H9 (cell line): Measurements from ENCODE around the gene TRABD2B. TPM values are rescaled to one million over a fixed set of nuclear protein-coding genes. Genes with fewer than 3 reads are reported as not detected.
A peak's percentile ranks its signal among the peaks of the same experiment; 100 is the strongest.

Experiments used
- DNase-seq: peaks from one replicate; pipeline ENCODE4 v3.0.0-alpha.2; 2017
- H2AFZ ChIP-seq: one replicate; pipeline ENCODE4 v1.6.1; 2013; ENCODE audit warnings: mild to moderate bottlenecking, low read length, control low read depth, moderate library complexity
- H2AK5ac ChIP-seq: 2 replicates; pipeline ENCODE4 v1.6.1; 2013; ENCODE audit warnings: low read length, control low read depth, mixed read lengths; ENCODE audit not compliant: insufficient read length
- H2BK120ac ChIP-seq: one replicate; pipeline ENCODE4 v1.6.1; 2013; ENCODE audit warnings: low read depth, mild to moderate bottlenecking, low read length, control low read depth, inconsistent platforms; ENCODE audit not compliant: poor library complexity, severe bottlenecking
- H2BK12ac ChIP-seq: 2 replicates; pipeline ENCODE4 v1.6.1; 2013; ENCODE audit warnings: low read length, control low read depth, mixed read lengths, low read depth; ENCODE audit not compliant: insufficient read length
- H2BK15ac ChIP-seq: 2 replicates; pipeline ENCODE4 v1.6.1; 2013; ENCODE audit warnings: low read depth, low read length, control low read depth
- H2BK20ac ChIP-seq: one replicate; pipeline ENCODE4 v1.6.1; 2013; ENCODE audit warnings: low read depth, mild to moderate bottlenecking, low read length, control low read depth, inconsistent platforms; ENCODE audit not compliant: poor library complexity, severe bottlenecking
- H2BK5ac ChIP-seq: 2 replicates; pipeline ENCODE4 v1.6.1; 2013; ENCODE audit warnings: low read length, control low read depth, mixed read lengths; ENCODE audit not compliant: insufficient read length
- H3K14ac ChIP-seq: 2 replicates; pipeline ENCODE4 v1.6.1; 2013; ENCODE audit warnings: low read length, control low read depth; ENCODE audit not compliant: insufficient read depth
- H3K18ac ChIP-seq: 2 replicates; pipeline ENCODE4 v1.6.1; 2013; ENCODE audit warnings: low read depth, mild to moderate bottlenecking, mixed read lengths, low read length, control low read depth; ENCODE audit not compliant: insufficient read length
- H3K23ac ChIP-seq: 2 replicates; pipeline ENCODE4 v1.6.1; 2013; ENCODE audit warnings: low read length, control low read depth, mixed read lengths, low read depth; ENCODE audit not compliant: insufficient read length
- H3K23me2 ChIP-seq: 2 replicates; pipeline ENCODE4 v1.6.1; 2013; ENCODE audit warnings: low read depth, mild to moderate bottlenecking, mixed read lengths, low read length, control low read depth; ENCODE audit not compliant: insufficient read length, poor library complexity, severe bottlenecking
- H3K27ac ChIP-seq: 2 replicates; pipeline ENCODE4 v1.5.1; 2013; ENCODE audit warnings: low read length, control low read depth, mixed read lengths, low read depth; ENCODE audit not compliant: insufficient read length
- H3K27me3 ChIP-seq: 2 replicates; pipeline ENCODE4 v1.6.1; 2013; ENCODE audit warnings: low read length, control low read depth, inconsistent platforms; ENCODE audit not compliant: insufficient read depth
- H3K4ac ChIP-seq: 2 replicates; pipeline ENCODE4 v1.6.1; 2013; ENCODE audit warnings: low read depth, mild to moderate bottlenecking, control low read depth, inconsistent platforms, low read length, moderate library complexity
- H3K4me1 ChIP-seq: 2 replicates; pipeline ENCODE4 v1.6.1; 2013; ENCODE audit warnings: low read length, control low read depth, inconsistent platforms; ENCODE audit not compliant: insufficient read depth
- H3K4me2 ChIP-seq: 2 replicates; pipeline ENCODE4 v1.6.1; 2013; ENCODE audit warnings: low read length, control low read depth, mixed read lengths; ENCODE audit not compliant: insufficient read length, insufficient read depth
- H3K56ac ChIP-seq: 2 replicates; pipeline ENCODE4 v1.6.1; 2013; ENCODE audit warnings: low read depth, mild to moderate bottlenecking, mixed read lengths, low read length, control low read depth; ENCODE audit not compliant: insufficient read length
- H3K79me1 ChIP-seq: 2 replicates; pipeline ENCODE4 v1.6.1; 2013; ENCODE audit warnings: low read depth, mild to moderate bottlenecking, moderate library complexity, low read length, control low read depth, inconsistent platforms; ENCODE audit not compliant: insufficient read depth, poor library complexity, severe bottlenecking
- H3K79me2 ChIP-seq: 2 replicates; pipeline ENCODE4 v1.6.1; 2013; ENCODE audit warnings: low read length, control low read depth, inconsistent platforms; ENCODE audit not compliant: insufficient read depth
- H3K9ac ChIP-seq: 2 replicates; pipeline ENCODE4 v1.6.1; 2013; ENCODE audit warnings: low read length, control low read depth, mixed read lengths; ENCODE audit not compliant: insufficient read length; ENCODE audit errors: extremely low read depth
- H3K9me3 ChIP-seq: one replicate; pipeline ENCODE4 v1.6.1; 2013; ENCODE audit warnings: low read depth, low read length, inconsistent platforms; ENCODE audit not compliant: control insufficient read depth
- H3T11ph ChIP-seq: one replicate; pipeline ENCODE4 v1.6.1; 2013; ENCODE audit warnings: mild to moderate bottlenecking, low read length, control low read depth, inconsistent platforms
- H4K20me1 ChIP-seq: one replicate; pipeline ENCODE4 v1.6.1; 2013; ENCODE audit not compliant: control insufficient read depth, insufficient read length, insufficient read depth
- H4K5ac ChIP-seq: 2 replicates; pipeline ENCODE4 v1.6.1; 2013; ENCODE audit warnings: low read depth, mild to moderate bottlenecking, mixed read lengths, low read length, control low read depth; ENCODE audit not compliant: insufficient read length
- H4K8ac ChIP-seq: replicated peaks from 2 replicates; pipeline ENCODE4 v1.6.1; 2013; ENCODE audit warnings: low read length, control low read depth, mixed read lengths, low read depth; ENCODE audit not compliant: insufficient read length
- H4K91ac ChIP-seq: 2 replicates; pipeline ENCODE4 v1.6.1; 2013; ENCODE audit warnings: low read depth, mild to moderate bottlenecking, moderate library complexity, mixed read lengths, low read length, control low read depth; ENCODE audit not compliant: insufficient read length
- H3K27ac Mint-ChIP-seq, 3 experiments: 2 replicates in 2 of 3; 3 replicates in 1 of 3; pipeline ENCODE4 v1.8.0; 2020 to 2021; ENCODE audit warnings: mixed read lengths in 3 of 3, mild to moderate bottlenecking in 1 of 3, moderate library complexity in 1 of 3
- H3K27me3 Mint-ChIP-seq: 2 replicates; pipeline ENCODE4 v1.8.0; 2021; ENCODE audit warnings: low read depth, mild to moderate bottlenecking, moderate library complexity, mixed read lengths
- H3K36me3 Mint-ChIP-seq, 3 experiments: 2 replicates in 2 of 3; 3 replicates in 1 of 3; pipeline ENCODE4 v1.8.0; 2020 to 2021; ENCODE audit warnings: low read depth in 3 of 3, mixed read lengths in 3 of 3; ENCODE audit not compliant: insufficient read depth in 1 of 3
- H3K4me1 Mint-ChIP-seq, 2 experiments: 2 replicates each; pipeline ENCODE4 v1.8.0; 2020; ENCODE audit warnings: mixed read lengths in 2 of 2
- H3K4me3 Mint-ChIP-seq, 2 experiments: 2 replicates in 1 of 2; 3 replicates in 1 of 2; pipeline ENCODE4 v1.8.0; 2020 to 2021; ENCODE audit warnings: mild to moderate bottlenecking in 2 of 2, mixed read lengths in 2 of 2, moderate library complexity in 1 of 2
- H3K9me3 Mint-ChIP-seq, 2 experiments: 2 replicates in 1 of 2; 3 replicates in 1 of 2; pipeline ENCODE4 v1.8.0; 2020; ENCODE audit warnings: mild to moderate bottlenecking in 2 of 2, mixed read lengths in 2 of 2, moderate library complexity in 1 of 2
- WGBS: extraction: QIAGEN DNeasy Blood & Tissue Kit; methylation state at CpG from one replicate; pipeline ENCODE4 v1.1.7; 2013; ENCODE audit warnings: missing lambda C conversion rate, low lambda C conversion rate, mixed read lengths; ENCODE audit not compliant: insufficient read length; ENCODE audit errors: extremely low coverage; 5-methylcytosine and 5-hydroxymethylcytosine counted together
- total RNA-seq: library from RNA; stranded (reverse); gene quantifications from 2 replicates; pipeline ENCODE4 v1.2.1, GENCODE V29; 2021
- TF ChIP-seq, protein P1 (sequence below): fragments of 200-600 bp; sonication (generic); conservative IDR thresholded peaks from 3 replicates; pipeline ENCODE4 v1.8.0; 2021; ENCODE audit warnings: antibody characterized with exemption, mild to moderate bottlenecking

The TRABD2B gene
- total RNA-seq, 1 experiment from 2014 or later = 2.3 TPM

- no peak overlapping the region for H3K4me2 ChIP-seq
- peak; percentile 25 for DNase-seq
- H2AFZ ChIP-seq = no peak overlapping the region
- peaks cover 27% of the 10 kb centered on the region for H3K27me3 Mint-ChIP-seq
- no peak overlapping the region for H4K91ac ChIP-seq
- no peaks in the 10 kb centered on the region for H4K20me1 ChIP-seq
- H3K79me2 ChIP-seq = no peaks in the 10 kb centered on the region
- H2BK5ac ChIP-seq = no peak overlapping the region
- no peak overlapping the region for H2BK15ac ChIP-seq
- TF ChIP-seq, protein P1, sequence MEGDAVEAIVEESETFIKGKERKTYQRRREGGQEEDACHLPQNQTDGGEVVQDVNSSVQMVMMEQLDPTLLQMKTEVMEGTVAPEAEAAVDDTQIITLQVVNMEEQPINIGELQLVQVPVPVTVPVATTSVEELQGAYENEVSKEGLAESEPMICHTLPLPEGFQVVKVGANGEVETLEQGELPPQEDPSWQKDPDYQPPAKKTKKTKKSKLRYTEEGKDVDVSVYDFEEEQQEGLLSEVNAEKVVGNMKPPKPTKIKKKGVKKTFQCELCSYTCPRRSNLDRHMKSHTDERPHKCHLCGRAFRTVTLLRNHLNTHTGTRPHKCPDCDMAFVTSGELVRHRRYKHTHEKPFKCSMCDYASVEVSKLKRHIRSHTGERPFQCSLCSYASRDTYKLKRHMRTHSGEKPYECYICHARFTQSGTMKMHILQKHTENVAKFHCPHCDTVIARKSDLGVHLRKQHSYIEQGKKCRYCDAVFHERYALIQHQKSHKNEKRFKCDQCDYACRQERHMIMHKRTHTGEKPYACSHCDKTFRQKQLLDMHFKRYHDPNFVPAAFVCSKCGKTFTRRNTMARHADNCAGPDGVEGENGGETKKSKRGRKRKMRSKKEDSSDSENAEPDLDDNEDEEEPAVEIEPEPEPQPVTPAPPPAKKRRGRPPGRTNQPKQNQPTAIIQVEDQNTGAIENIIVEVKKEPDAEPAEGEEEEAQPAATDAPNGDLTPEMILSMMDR = no peak
- peaks cover 17 to 18% of the 10 kb centered on the region in 2 experiments for H3K4me1 Mint-ChIP-seq
- H3K9ac ChIP-seq = no peak overlapping the region
- H3K56ac ChIP-seq = no peak overlapping the region
- H2BK120ac ChIP-seq = no peak overlapping the region
- no peak overlapping the region for H3K23ac ChIP-seq
- peaks cover 9% of the 10 kb centered on the region; the same call in 1 of the 2 replicates for H3K4me1 ChIP-seq
- no peak overlapping the region for H3K27ac ChIP-seq
- no peak overlapping the region for H4K8ac ChIP-seq
- no peak overlapping the region for H3K4ac ChIP-seq
- H3K9me3 Mint-ChIP-seq = no peaks in the 10 kb centered on the region; a peak in 1 of 5 replicates
- H3K36me3 Mint-ChIP-seq = no peaks in the 10 kb centered on the region; a peak in 1 of 7 replicates
- peaks cover 4% of the 10 kb centered on the region; the same call in 1 of the 2 replicates for H3K27me3 ChIP-seq
- H3K23me2 ChIP-seq = no peaks in the 10 kb centered on the region
- no peak overlapping the region for H3K14ac ChIP-seq
- no peak overlapping the region for H2AK5ac ChIP-seq
- no peak overlapping the region for H2BK20ac ChIP-seq
- no CpG with 5 or more reads among the region's 6 CpGs for WGBS
- no peak overlapping the region for H3K18ac ChIP-seq
- no peak overlapping the region for H3K4me3 Mint-ChIP-seq
- no peaks in the 10 kb centered on the region for H3K79me1 ChIP-seq
- H3T11ph ChIP-seq = no peak overlapping the region
- no peaks in the 10 kb centered on the region for H3K9me3 ChIP-seq
- no peak overlapping the region for H2BK12ac ChIP-seq
- H3K27ac Mint-ChIP-seq = 0 out of 7 replicates have a peak overlapping the region, but pooled peaks of 1 of the 3 experiments have one; percentile 23
- H4K5ac ChIP-seq = no peak overlapping the region
These were observed 6.8 kb upstream of the TRABD2B start for GRCh38 chr1:48003741-48004531.
